ENCODE data around the gene NKAIN4.
A peak's percentile ranks its signal among the peaks of the same experiment; 100 is the strongest.

NKAIN4 gene

GRCh38 chr20:63287697-63288580 is 33.7 kb upstream of the NKAIN4 start:
- no peak for DNase-seq

- DNase-seq = no peak
Observed at GRCh38 chr20:63286781-63287696, 32.8 kb upstream of the NKAIN4 start.

- DNase-seq = no peak
Observed at GRCh38 chr20:63285636-63286615, 31.7 kb upstream of the NKAIN4 start.

GRCh38 chr20:63284981-63285524 is 30.8 kb upstream of the NKAIN4 start:
- no peak for DNase-seq

GRCh38 chr20:63284544-63284949 is 30.3 kb upstream of the NKAIN4 start:
- no peak for DNase-seq

GRCh38 chr20:63284083-63284440 is 29.8 kb upstream of the NKAIN4 start:
- DNase-seq = peak; percentile 34

- no peak for DNase-seq
Observed at GRCh38 chr20:63283397-63284082, 29.3 kb upstream of the NKAIN4 start.

- DNase-seq = no peak
Observed at GRCh38 chr20:63282946-63283345, 28.7 kb upstream of the NKAIN4 start.

- DNase-seq = no peak
Observed at GRCh38 chr20:63281742-63282665, 27.7 kb upstream of the NKAIN4 start.

- no peak for DNase-seq
Observed at GRCh38 chr20:63280929-63281545, 26.8 kb upstream of the NKAIN4 start.

- DNase-seq = no peak
Observed at GRCh38 chr20:63280371-63280770, 26.1 kb upstream of the NKAIN4 start.

GRCh38 chr20:63279931-63280330 is 25.7 kb upstream of the NKAIN4 start:
- no peak for DNase-seq

- no peak for DNase-seq
Observed at GRCh38 chr20:63278661-63279060, 24.4 kb upstream of the NKAIN4 start.

GRCh38 chr20:63277466-63278272 is 23.4 kb upstream of the NKAIN4 start:
- no peak for DNase-seq

GRCh38 chr20:63276956-63277355 is 22.7 kb upstream of the NKAIN4 start:
- no peak for DNase-seq

- no peak for DNase-seq
Observed at GRCh38 chr20:63275825-63276224, 21.6 kb upstream of the NKAIN4 start.

- DNase-seq = no peak
Observed at GRCh38 chr20:63274381-63275228, 20.3 kb upstream of the NKAIN4 start.

Measured in stimulated activated CD4-positive, alpha-beta T cell treated with anti-CD3 and anti-CD28 coated beads, Interleukin-15, amount 100 ng/mL, for 24 hours (primary cell).